HG02970 (cell line): ENCODE measurements around the gene KCNJ18.
"Not testable (repeated sequence)": the region's sequence is repeated elsewhere in the genome, so short reads cannot be mapped to it uniquely, and the experiment has no call there.

ENCODE experiments used
- ATAC-seq: cut with Tn5 transposase; IDR thresholded peaks from one replicate; pipeline ENCODE4 v1.9.1; 2021; ENCODE audit warnings: mild to moderate bottlenecking, moderate library complexity, moderate number of reproducible peaks; ENCODE audit not compliant: unreplicated experiment, low FRiP score

The KCNJ18 gene

DNA sequence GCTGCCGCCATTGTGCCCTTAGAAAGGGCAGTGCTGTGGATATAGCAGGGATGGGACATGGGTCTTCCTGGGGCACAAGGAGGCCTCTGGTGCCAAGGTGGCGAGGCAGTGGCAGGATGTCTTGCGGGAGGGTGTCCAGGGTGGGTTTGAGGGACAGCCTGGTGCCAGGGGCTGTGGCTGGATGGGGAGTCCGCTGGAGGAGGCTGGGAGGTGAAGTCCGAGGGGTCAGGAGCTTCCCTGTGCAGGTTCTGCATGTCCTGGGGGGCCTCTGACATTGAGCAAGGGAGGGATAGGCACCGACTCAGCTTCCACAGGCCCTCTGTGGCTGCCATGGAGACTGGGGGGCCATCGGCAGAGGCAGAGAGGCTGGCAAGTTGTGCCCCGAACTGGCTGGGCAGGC, 9.7 kb downstream of the KCNJ18 start:
- not testable (repeated sequence) for ATAC-seq

DNA sequence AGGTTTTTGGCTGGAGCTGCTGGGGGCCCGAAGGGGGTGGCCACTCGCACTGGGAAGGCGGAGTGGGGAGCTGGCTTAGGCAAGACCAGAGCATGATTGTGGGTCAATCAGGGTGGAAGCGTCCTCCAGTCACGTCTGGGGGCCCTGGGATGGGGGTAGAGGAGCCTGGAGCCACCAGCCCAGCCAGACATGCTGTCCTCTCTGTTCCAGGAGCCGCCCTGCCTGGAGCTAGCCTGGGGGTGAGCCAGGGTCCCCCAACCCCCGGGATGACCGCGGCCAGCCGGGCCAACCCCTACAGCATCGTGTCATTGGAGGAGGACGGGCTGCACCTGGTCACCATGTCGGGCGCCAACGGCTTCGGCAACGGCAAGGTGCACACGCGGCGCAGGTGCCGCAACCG, 10.2 kb downstream of the KCNJ18 start:
- not testable (repeated sequence) for ATAC-seq

DNA sequence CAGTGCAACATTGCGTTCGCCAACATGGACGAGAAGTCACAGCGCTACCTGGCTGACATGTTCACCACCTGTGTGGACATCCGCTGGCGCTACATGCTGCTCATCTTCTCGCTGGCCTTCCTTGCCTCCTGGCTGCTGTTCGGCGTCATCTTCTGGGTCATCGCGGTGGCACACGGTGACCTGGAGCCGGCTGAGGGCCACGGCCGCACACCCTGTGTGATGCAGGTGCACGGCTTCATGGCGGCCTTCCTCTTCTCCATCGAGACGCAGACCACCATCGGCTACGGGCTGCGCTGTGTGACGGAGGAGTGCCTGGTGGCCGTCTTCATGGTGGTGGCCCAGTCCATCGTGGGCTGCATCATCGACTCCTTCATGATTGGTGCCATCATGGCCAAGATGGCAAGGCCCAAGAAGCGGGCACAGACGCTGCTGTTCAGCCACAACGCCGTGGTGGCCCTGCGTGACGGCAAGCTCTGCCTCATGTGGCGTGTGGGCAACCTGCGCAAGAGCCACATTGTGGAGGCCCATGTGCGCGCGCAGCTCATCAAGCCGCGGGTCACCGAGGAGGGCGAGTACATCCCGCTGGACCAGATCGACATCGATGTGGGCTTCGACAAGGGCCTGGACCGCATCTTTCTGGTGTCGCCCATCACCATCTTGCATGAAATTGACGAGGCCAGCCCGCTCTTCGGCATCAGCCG, 10.8 kb downstream of the KCNJ18 start:
- ATAC-seq: not testable (repeated sequence)

DNA sequence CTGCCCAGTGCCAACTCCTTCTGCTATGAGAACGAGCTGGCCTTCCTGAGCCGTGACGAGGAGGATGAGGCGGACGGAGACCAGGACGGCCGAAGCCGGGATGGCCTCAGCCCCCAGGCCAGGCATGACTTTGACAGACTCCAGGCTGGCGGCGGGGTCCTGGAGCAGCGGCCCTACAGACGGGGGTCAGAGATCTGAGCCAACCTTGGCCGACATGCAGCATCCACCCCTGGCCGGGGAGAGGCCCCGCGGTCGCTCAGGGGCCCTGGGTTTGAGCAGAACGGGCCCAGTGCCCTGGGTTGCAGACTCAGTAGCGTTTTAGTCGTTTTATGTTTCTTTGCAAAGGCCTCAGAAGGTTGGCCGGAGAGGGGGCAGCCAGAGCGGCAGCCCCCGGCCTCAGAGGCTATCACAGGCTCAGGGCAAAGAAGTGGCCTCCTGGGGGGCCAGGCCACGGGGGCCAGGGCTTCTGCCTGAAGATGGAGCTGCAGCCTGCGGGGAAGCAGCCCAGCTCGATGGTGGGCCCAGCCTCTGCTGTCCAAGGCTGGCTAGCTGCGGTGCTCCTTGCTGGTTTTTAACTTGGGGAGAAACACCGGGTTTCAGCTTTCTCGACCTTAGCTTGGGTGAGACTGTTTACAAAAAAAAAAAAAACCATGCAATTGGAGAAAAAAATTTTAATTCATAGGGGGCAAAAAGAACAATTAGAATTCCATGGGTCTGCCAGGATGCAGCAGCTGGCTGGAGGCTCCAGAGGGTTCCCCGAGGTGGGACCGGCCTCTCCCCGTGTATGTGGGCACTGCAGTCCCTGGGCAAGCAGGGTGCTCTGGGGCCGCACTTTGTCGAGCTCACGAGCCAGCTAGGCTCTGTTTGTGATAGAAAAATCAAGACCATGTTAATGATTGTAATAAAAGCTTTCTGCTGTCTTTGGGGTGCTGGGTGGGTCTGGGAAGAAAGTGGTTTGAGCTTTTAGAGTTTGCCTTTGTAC, 11.9 kb downstream of the KCNJ18 start:
- not testable (repeated sequence) for ATAC-seq

DNA sequence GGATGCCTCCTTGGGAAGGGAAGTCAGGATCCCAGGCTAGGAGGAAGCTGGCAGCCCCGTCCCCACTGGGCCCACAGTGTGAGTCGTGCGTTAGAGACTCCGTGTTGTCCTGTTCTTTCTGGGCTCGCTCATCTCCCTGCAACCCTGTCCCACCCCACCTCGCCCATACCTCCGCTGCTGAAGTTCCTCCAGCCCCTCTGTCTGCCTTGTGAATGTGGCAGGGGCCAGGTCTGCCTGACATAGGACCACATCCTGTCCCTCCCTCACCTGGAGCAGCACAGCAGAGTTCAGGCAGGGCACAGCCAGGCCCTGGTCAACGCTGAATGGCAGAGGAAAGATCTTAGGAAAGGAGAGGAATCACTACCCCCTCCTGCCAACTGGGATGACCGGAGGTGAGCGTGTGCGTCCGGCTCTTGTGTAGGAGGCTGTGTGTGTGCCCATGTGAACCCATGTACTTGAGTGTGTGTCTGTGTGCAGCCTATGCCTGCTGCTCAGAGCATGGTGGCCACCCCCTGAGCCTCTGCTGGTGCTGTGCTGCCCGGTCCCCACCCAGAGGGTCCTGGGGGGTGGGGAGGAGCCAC, 12.8 kb downstream of the KCNJ18 start:
- ATAC-seq: no peak

DNA sequence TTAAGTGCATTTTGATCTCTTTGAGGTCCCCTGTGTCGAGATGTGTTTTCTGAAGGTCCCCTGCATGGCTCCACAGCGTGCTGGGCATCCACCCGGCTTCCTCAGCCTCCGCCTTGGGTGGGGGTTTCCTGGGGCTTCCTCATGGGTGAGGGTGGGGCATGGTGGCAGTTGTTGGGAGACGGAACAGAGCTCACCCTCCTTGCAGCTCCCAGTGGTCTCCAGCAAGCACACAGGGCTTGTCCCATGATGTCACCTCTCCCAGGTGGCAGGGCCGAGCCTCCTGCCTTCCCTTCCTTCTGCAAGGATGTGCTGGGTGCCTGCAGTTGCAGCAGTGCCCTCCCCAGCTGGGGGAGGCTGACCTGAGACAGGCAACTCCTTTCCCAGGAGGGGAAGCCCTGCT, 13.4 kb downstream of the KCNJ18 start:
- not testable (repeated sequence) for ATAC-seq

DNA sequence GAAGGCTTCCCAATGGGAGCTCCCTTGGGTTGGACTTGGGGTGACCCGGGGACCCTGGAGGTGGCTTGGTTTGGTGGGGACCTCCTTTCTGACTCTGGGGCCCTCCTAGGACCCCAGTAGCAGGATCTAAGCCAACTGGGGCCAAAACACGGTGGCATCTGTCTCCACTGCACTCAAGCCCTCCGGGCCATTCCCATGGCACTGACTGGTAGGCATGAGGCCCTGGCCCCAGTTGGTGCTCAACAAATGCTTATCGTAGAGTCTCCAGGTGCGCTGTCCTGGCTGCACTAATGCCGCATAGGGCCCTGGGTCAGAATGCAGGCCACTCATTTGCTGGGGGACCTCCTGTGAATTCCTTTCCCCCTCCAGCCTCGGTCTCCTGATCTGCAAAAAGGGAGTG, 14.2 kb downstream of the KCNJ18 start:
- ATAC-seq: not testable (repeated sequence)

DNA sequence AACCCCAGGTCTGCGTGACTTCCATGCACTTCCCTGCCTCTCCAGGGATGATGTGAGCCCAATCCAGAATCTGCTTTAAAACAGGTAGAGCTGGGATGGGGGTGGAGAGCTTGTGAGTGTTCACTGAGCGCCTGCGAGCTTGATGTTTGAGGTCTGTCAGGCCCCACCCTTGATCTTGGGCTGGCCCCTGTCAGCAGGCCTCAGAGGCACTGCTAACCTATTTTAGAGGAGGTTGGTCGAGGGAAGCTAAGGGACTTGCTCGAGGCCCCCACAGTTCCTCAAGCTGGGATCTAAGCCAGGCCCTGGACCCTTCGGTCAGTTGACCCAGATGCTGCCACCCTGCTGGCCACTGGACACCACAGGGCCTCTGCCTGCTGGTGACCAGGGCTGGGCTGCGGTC, 14.8 kb downstream of the KCNJ18 start:
- not testable (repeated sequence) for ATAC-seq

DNA sequence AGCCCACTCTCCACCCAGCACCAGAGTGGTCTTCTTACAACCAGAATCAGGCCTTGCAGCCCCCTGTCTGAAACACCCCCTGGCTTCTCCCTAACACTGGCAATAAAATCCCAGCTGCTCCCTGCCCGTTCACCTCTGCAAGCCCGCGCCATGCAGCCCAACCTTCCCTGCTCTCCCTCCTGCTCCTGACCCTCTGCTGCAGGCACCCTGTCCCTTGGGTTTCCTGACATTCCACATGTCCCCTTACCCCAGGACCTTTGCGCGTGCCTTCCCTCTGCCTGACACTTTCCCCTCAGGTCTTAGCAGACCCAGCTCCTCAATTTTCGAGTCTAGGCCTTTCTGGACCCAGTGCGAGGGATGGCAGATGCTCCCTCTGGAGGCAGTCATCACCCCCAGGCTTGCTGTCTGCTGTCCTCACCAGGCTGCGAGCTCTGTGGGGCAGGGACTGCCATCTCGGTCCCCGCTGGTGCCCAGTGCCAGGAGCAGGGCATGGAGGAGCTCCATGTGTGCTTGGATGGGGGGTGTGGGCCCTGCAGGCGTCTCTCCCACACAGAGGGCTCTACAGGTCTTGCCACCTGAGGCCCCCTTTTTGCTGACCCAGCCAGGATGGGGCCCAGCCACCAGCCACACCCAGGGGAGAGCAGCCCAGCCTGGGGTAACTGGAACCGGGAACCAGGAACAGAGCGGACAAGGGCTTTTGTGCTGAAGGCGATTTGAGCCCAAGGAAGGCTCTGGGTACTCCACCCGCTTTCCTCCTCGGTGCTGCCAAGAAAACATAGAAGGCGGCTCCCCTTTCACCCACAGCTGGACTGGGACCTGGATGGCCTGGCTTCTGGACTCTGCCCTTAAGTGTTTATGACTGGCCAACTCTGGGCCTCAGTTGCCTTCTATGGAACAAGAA, 15.6 kb downstream of the KCNJ18 start:
- ATAC-seq: not testable (repeated sequence)

DNA sequence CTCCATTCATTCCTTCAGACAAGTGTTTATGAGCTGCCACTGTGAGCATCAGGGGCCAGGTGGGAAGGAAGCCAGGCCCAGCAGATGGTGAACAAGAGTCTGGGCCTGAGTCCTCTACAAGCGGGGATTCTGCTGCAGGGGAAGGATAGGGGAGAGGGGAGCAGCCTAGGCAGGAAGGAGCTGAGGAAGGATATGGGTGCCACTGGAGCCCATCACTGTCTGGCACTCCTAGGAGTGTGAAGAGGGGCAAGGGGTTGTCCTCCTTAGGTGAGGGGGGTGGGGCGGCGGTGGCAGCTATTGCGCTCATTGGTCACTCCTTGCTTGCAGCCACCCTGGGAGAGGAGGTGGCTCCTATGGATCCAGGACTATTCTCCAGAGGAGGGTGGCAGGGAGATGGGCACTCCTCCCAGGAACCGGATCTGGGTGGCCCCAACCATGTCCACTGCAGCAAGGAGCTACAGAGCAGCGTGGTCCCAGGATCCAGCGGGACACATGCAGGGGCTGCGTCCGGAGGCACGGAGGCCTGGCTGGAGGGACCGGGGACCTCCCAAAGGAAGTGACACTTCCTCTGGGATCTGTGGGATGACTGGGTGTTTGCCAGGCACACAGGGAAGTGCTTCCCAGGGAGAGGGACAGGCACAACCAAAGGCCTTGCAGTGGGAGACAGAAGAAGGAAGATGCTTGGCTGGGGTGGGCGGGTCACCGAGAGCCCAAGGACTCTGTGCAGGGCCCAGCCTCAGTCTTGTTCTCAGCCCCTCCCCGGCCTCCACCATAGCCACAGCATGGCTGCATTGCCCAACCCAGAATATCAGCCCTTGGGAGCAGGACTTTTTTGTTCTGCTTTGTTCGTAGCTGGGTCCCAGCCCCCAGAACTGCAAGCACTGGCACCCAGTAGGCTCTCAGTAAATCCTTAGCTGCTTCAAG, 16.6 kb downstream of the KCNJ18 start:
- ATAC-seq: not testable (repeated sequence)

DNA sequence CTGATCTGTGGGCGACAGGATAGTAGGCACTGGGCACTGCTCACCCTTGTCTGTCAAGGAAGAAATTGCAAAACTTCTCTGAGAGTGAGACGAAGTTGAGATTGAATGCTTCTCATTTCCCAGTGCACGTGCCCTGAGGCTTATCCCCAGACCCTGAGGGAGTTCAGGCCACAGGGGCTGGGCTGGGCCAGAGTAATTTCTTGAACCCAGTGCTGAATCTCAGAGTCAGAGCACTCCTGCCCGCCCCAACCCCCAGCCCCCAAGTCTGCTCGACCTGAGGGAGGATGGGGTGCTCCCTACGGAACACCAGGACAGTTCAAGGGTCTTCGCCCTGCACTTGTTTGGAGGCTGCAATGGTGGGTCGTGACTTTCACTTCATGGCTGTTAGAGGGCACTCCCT, 17.7 kb downstream of the KCNJ18 start:
- not testable (repeated sequence) for ATAC-seq

DNA sequence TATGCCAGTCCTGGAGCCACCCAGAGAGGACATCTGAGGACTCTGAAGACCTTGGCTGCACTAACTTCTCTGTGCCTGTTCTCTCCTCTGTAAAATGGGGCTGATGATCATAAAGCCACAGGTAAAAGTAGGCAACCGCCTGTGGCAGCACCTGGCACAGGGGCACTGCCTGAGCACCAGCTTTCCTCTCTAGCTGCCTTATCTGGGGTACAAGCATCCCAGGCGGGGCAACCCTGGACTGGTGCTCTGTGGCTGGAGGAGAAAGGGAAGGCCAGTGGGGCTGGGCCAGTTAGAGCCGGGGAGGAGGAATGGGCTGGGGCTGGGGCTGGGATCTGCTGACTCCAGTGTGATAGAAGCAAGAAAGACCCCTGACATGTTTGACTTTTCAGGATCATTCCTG, 18.2 kb downstream of the KCNJ18 start:
- ATAC-seq: not testable (repeated sequence)

DNA sequence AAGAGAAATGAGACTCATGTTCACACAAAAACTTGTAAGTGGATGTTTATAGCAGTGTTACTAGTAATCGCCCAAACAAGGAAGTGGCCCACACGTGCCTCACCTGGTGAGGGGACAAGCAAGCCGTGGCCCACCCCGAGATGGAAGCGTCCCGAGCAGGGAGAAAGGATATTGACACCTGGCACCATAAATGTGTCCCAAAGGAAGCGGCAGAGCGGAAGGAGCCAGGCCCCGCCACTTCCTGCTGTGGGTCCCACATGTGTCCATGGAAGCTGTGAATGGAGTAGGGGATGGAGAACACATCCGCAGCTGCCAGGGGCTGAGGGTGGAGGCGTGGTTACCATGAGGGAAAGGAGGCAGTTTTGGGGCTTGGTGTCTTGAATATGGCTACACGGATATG, 18.9 kb downstream of the KCNJ18 start:
- no peak for ATAC-seq

DNA sequence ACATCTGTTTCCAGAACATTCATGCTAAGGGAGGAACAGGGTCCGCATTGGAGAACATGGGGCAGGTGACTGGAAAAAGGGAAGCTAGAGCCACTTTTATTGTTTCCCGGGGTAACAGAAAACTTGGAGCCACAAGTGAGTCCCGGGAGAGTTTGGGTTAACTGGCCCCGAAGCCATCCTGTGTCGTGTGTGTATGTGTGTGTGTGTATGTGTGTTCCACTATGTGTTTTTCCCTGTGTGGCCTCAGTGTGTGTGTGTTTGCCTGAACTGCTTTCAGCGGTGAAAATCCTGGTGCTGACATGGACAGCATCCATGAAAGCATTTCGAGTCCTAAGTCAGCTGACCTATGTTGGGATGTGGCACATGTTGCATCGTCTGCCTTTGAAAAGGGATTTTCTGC, 20.7 kb downstream of the KCNJ18 start:
- not testable (repeated sequence) for ATAC-seq

DNA sequence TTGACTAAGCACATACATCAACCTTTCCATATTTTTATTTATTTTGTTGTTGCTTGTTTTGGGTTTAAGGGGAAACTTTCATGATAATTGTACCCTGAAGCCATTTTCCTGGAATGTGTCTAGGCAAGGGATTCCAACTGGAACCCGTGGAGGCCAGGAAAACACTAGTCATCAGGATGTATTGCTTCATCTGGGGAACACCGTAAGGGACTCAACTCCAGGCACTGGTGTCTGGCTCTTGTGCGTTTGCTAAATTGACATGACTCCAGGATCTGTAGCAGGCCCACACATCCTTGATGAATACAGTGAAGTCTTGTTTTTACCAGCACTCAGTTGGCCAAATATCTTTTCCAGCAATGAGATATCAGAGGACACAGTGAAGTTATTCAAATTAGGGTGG, 21.3 kb downstream of the KCNJ18 start:
- not testable (repeated sequence) for ATAC-seq

DNA sequence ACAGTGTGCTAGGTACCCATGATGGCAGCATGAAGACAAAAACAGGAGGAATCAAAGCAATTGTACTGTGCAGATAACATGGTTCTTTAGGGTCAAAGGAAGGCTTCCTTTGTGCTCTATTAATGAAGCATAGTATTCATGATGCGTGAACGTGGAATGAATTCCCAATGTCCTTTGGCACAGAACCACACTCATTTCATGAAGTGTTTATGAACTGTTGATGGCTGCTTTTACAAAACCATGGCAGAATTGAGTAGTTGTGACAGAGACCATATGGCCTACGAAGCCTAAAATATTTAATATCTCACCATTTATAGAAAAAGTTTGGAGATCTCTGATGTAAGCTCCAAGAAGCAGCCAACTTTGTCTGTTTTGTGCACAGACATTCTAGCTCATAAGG, 22.4 kb downstream of the KCNJ18 start:
- ATAC-seq: not testable (repeated sequence)

DNA sequence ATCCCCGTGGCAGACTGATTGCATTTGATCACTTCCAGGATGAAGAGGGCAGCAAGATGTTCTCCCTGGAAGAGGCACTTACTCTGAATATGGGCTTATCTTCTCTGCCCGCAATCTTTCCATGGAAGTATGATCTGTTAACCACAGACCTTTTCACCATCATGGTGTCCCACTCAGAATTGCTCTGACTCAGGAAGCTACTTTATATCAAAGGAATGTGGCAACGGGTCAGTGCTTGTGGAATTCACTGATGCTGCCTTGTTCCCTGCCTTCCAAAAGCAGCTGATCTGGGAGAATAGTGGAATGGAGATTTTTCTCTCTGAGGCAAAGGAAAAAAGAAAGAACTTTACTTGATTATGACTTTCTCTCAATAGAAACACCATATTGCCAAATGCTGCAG, 23.6 kb downstream of the KCNJ18 start:
- not testable (repeated sequence) for ATAC-seq

DNA sequence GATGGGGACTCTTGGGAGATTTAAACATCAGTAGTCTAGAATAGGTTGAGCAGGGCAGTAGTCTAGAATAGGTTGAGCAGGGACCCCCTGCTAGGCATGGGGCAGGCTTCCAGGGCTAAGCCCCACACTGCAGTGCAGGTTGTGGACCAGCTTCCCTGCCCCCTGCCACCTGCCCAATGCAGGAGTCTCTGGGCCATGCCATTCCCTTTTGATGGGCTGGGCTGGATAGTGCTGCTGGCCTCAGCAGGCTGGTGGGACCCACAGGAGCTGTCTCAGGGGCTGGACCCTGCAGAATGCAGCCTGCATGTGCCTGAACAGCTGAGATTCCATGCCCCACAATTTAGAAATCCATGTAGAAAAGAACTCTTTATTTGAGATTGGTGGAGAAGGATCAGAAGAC, 26.6 kb downstream of the KCNJ18 start:
- ATAC-seq: not testable (repeated sequence)
